CMK (cell line): ENCODE results near the gene TMEM63C.

ENCODE experiments used
- DNase-seq: peaks from one replicate; pipeline ENCODE4 v3.0.0-alpha.2; 2010; ENCODE audit warnings: low read depth

TMEM63C gene

GRCh38 chr14:77197988-77198387, 16.4 kb downstream of the TMEM63C start:
- DNase-seq: no peak

GRCh38 chr14:77198561-77198960, 17.0 kb downstream of the TMEM63C start:
- no peak for DNase-seq

- DNase-seq: no peak
Observed at GRCh38 chr14:77199590-77199989, 18.0 kb downstream of the TMEM63C start.

- DNase-seq: no peak
Observed at GRCh38 chr14:77200406-77200985, 18.9 kb downstream of the TMEM63C start.

GRCh38 chr14:77201696-77202095, 20.1 kb downstream of the TMEM63C start:
- DNase-seq: no peak

- DNase-seq: no peak
Observed at GRCh38 chr14:77203611-77204458, 22.2 kb downstream of the TMEM63C start.

GRCh38 chr14:77204459-77204771, 22.8 kb downstream of the TMEM63C start:
- DNase-seq: no peak

- no peak for DNase-seq
Observed at GRCh38 chr14:77204907-77205306, 23.3 kb downstream of the TMEM63C start.

- no peak for DNase-seq
Observed at GRCh38 chr14:77205566-77205965, 24.0 kb downstream of the TMEM63C start.

GRCh38 chr14:77206261-77206824, 24.7 kb downstream of the TMEM63C start:
- DNase-seq: no peak

- DNase-seq: no peak
Observed at GRCh38 chr14:77206877-77207389, 25.3 kb downstream of the TMEM63C start.

GRCh38 chr14:77208291-77208978, 26.8 kb downstream of the TMEM63C start:
- DNase-seq: peak; percentile 9

GRCh38 chr14:77208979-77209318, 27.4 kb downstream of the TMEM63C start:
- no peak for DNase-seq

GRCh38 chr14:77212097-77212870, 30.7 kb downstream of the TMEM63C start:
- no peak for DNase-seq

GRCh38 chr14:77212943-77213678, 31.5 kb downstream of the TMEM63C start:
- DNase-seq: no peak

GRCh38 chr14:77213679-77214016, 32.0 kb downstream of the TMEM63C start:
- no peak for DNase-seq

- no peak for DNase-seq
Observed at GRCh38 chr14:77214216-77214615, 32.6 kb downstream of the TMEM63C start.

- DNase-seq: no peak
Observed at GRCh38 chr14:77217551-77217950, 36.0 kb downstream of the TMEM63C start.

- no peak for DNase-seq
Observed at GRCh38 chr14:77219591-77219990, 38.0 kb downstream of the TMEM63C start.

GRCh38 chr14:77220246-77221017, 38.8 kb downstream of the TMEM63C start:
- peak; percentile 7 for DNase-seq
